Stimulated activated CD4-positive, alpha-beta T cell treated with anti-CD3 and anti-CD28 coated beads, Interleukin-2, amount 100 ng/mL, for 24 hours (primary cell): ENCODE data around the gene ATP8B3.

Source experiments
- DNase-seq, 2 donors: peaks; one replicate each; pipeline ENCODE4 v3.0.0-alpha.2; 2020

The ATP8B3 gene

DNA sequence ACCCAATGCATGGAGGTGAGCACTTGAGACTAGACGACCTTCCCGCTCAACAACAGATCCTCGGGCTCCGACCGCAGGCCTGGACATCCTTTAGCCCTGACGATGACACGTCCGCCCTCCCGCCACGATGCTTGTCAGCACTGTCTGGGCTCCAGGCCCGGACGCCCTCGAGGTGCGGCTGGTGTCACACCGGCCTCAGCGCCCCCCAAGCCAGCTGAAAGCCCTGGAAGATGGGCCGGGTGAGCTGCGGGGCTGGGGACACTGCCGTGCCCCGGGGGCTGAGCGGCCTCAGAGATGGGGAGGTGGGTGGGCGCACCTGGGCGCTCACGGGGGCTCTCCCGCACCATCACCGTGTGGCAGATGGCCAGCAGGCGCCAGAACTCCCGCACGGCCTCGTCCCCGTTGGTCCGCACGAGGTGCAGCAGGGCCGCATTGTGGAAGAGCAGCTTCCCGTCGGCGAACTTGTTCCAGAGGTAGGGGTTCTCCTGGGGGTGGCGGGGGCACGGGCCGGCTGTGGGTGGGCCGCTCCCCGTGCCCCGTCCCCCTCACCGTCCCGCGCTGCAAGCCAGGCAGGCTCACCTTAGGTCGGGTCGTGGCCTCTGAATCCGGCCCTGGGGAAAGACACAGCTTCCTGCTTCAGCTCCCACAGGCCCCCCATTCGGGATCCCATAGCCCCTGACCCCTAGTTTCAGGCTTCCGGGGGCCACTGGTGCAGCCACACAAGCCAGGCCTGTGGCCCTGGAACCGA is 15.5 kb downstream of the ATP8B3 start:
- no peak for DNase-seq

DNA sequence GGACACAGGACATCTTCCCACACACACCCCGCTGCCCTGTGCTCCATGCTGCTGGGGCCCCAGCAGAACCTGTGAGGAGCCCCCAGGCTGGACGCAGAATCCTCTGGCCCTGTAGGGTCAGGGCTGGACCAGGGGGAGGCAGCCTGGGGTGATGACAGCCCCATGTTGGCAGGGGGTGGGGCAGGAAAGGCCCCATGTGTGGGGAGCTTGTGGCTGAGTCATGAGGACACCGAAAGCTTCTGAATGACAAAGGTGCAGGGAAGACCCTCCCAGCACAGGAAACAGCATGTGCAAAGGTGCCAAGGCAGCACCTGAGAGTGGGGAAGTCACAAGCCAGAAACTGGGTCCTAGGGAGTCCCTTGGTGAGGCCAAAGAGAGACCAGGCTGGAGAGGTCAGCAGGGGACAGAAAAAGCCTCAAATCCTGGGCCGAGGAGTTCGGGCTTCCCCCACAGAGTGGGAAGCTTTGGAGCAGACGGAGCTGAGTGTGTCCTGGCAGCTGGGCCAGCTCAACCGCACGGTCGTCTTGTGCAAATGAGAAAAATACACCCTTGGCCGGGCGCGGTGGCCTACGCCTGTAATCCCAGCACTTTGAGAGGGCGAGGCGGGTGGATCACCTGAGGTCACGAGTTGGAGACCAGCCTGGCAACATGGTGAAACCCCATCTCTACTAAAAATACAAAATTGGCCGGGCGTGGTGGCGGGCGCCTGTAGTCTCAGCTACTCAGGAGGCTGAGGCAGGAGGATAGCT is 17.5 kb downstream of the ATP8B3 start:
- no peak for DNase-seq

DNA sequence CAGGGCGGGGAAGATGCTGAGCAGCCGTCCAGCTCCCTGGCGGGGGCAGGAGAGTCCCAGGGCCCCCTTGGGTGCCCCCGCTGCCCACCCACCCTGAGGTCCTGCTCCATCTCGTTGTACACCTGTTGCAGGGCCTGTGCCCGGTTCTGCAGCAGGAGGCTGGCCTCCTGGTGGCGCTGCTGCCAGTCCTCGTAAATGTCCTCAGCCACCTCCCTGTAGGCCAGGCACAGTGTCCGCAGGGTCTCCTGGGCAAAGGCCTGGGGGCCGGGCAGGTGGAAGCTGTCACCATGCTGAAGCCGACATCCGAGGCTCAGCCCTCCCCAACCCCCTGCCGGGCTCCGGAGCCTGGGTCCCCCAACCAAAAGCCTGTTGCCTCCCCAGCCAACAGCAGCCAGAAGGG is 20.2 kb downstream of the ATP8B3 start:
- no peak for DNase-seq

DNA sequence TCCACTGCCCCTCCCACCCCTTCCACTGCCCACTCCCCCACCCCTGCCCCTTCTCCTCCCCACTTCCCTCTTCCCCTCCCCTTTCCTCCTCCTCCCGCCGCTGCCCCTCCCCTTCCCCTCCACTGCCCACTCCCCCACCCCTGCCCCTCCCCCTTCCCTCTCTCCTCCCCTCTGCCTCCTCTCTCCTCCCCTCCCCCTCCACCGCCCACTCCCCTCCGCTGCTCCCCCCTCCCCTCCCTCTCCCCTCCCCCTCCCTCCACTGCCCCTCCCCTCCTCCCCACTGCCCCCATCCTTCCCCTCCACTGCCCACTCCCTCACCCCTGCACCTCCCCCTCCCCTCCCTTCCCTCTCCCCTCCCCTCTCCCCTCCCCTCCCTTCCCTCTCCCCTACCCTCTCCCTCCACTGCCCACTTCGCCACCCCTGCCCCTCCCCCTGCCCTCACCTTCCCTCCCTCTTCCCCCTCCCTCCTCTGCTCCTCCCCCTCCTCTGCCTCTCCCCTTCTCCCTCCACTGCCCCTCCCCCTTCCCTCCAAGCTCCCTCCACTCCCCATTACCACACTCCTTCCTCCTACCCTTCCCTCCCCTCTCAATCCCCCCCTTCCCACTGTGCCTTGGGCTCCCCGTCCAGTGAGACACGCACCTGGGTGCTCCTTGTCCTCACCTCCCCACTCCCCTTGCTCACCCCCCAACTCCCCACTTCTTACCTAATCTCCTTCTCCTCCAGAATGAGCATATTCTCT is 21.9 kb downstream of the ATP8B3 start:
- DNase-seq, result no peak

DNA sequence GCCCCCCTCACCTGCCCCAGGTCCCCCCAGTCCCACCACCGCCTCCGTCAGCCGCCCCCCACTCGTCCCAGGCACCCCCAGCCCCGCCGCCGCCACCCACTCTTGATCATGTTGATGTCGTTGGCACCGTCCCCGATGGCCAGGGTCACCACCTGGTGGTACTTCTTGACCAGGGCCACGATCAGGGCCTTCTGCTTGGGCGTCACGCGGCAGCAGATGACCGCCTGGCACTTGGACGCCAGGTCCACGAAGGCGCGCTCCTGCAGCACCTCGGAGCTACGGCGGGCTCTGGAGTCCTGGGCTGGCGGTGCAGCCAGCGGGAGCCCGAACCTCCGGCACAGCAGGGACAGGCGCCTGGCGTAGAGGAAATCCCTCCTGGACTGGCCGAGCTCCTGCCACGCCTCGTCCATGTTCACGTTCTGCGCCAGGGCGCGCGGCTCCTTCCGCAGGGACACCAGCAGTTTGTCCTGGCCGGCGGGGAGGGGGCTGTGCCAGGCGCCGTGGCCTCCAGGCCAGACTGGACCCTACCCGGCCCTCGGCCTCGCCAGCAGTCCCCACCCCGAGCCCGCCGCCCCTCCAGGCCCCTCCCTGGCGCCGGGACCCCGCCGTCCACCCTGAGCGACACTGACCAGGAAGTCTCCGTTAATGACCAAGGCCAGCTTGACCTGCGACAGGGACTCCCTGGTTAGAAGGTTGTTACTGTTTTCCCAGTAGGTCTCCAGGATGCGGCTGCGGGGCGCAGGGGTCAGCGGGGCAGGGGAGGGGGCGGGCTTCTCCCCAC is 22.6 kb downstream of the ATP8B3 start:
- DNase-seq, result no peak

DNA sequence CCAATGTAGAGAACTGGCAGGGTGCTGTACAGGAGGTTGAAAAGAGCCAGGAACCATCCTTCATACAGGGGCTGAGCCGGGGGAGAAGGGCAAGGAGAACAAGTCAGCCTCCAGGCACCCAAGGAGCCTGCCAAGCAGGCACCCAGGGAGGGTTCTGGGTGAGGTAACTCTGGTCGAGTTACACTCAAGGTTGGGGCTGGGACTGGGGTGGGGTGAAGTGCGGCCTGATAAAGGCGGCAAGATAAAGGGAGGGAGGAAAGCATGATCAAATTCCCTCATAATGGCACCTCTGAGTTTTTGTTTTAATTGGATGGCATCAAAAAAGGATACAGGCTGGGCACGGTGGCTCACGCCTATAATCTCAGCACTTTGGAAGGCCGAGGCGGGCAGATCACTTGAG is 25.0 kb downstream of the ATP8B3 start:
- no peak for DNase-seq

DNA sequence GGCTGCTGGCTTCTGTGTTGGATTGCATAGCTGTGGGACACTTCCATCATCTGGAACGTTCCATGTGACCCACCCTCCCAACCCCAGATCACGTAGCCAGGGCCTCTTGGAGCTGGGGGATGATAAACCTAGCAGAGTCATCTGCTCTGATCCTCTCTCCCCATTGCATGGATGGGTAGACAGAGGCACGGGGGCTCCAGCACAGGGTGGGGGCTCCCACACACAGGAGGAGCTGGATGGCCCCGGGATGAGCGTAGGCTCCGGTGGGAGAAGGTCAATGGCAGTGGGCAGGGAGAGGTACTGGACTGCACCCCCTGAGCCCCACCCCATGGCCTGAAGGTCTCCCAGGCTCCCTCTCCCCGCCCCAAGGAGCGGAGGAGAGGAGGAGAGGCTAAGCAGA is 25.4 kb downstream of the ATP8B3 start:
- no peak for DNase-seq

DNA sequence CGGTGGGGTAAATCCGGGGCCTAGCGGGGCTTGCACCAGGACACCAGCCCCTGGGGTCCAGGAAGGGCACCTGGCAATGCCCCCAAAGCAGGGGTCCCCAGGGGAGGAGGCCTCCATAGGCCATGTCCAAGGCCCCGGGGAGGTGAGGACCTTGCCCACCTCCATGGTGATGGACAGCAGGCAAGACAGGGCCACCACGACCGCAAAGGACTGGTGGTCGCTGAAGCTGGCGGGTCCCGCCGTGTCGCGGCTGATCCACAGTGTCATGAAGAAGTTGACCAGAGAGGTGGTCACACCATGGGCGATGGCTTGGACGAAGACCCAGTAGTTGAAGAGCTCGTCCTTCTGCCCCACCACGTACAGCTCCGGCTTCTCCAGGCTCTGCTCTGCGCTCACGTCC is 26.8 kb downstream of the ATP8B3 start:
- no peak for DNase-seq

DNA sequence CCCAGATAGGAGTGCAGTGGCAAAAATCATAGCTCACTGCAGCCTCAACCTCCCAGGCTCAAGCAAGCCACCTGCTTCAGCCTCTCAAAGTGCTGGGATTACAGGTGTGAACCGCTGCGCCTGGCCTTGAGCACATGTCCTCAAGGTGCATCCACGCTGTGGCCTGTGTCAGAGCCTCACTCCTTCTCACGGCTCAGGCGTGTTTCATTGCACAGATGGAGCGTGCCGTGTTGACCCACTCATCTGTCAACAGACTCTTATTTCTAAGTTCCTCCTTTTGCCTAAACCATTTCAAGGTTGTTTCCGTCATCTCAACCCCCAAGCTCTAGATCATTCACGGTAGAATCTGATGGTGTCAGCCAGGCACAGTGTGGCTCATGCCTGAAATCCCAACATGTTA is 28.2 kb downstream of the ATP8B3 start:
- DNase-seq, result no peak

DNA sequence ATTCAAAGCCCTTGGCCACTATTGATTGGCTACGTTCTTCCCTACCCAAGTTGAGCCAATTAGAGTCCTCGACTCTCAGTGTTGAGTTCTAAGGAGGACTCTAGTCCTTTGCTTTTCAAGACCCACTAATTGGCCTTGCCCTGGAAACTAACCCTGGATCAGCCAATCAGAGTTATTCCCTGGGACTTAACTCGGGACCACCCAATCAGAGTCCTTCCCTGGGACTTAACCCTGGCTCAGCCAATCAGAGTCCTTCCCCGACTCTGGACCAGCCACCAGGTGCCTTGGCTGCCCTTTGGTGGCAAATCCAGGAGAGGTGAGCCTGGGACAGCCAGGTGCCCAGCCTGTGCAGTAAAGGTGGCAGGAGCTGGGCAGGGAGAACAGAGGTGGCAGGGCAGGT is 28.7 kb downstream of the ATP8B3 start:
- DNase-seq, result no peak

DNA sequence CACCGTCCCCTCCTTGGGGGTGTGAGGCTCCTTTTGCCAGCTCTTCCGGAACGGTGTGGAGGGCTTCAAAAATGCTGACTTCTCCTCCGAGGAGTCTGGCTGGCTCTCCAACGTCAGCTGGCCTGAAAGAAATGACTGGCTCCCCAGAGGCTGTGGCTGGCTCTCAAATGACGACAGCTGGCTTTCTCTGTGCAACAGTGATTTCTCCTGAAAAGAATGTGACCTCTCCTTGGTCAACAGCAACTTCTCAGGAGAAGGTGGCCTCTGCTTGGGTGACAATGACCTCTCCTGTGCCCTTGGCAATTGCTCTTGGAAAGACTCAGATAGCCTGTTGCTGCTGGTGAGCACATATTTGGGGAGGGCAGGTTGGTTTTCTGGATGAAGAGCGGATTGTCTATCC is 29.6 kb downstream of the ATP8B3 start:
- DNase-seq, result no peak

DNA sequence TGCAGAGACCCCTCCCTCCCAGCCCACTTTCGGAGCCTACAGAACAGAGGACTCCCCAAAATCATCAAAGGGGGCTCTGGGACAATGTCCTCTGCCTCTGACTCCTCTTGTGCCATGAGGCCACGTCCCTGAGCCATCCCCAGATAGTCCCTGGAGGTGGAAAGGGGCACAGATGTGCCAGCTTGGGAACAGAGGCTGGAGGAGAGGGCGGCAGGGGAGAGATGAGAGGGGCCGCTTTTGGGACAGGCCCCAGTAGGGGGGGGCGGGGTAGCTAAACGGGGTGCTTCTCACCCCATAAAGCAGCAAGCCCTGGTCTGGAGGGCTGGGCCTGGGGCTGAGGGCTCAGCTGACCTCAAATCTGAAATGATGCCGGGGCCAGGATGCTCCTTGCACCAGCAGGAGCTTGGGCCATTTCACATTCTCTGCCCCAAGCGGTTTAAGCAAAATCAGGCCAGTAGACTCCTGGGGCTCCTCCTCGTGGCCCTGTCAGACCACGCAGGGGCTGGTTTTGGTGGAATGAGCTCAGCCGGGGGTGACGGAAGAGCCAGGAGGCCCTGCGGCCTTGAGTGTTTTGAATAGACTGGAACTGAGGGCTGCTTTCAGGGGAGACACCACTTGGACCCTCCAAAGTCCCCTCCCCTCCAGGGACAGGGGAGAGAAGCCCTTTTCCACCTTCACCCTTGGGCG is 31.7 kb downstream of the ATP8B3 start:
- DNase-seq, result no peak

DNA sequence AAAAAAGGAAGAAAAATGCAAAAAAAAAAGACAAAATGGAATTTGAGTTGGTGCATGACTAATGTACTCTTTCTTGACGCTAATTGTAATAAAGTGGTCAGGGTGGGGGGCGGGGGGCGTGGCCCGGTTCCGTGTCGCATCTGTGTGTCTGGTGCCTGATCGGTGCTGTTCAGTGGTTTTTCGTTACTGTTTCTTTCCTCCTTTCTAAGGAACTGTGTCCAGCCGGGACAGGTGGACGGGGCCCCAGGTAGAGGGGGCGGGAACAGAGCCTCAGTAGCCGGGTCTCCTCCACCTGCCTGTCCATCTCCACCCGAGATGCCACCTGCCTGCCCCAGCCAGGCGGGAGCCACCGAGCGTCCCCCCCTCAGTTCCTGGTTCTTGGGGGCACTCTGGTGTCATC is 32.5 kb downstream of the ATP8B3 start:
- DNase-seq, result no peak

DNA sequence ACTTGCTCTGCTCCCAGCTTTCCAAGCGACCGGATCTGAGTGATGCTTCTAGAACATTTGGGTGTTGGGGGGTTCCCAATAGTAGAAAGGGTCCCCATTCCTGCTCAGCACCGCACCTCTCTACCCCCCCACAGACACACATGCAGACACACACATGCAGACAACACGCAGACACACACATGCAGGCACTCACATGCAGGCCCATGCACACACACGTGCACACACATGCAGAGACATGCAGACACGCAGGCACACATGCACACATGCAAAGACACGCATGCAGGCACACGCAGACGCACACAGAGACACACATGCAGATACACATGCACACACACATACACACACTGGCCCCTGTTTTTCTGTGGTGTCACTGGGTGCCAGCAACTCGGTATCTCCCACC is 34.9 kb downstream of the ATP8B3 start:
- no peak for DNase-seq

DNA sequence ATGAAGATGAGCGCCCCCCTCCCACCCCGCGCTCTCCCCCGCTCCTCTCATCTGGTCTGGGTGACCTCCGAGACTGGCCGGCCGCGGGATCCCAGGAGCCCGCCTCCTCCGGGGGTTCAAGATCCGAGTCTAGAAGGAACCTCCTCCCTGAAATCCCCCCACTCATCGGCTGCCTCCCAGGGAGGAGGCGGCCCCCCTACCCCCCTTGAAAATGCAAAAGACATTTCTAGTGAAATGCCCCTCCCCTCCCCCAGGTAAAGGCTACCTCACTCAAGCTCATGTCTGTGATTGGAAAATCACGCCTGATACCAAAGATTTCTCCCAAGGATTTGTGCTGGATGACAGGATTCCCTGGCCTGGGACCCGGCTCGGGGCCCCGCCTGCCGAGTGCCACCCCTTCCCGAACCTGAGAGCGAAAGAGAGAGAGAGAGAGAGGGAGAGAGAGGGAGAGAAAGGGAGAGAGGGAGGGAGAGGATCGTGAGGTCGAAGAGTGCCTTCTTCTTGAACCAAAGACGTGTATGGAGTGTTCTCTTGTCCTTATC is 35.4 kb downstream of the ATP8B3 start:
- no peak for DNase-seq

DNA sequence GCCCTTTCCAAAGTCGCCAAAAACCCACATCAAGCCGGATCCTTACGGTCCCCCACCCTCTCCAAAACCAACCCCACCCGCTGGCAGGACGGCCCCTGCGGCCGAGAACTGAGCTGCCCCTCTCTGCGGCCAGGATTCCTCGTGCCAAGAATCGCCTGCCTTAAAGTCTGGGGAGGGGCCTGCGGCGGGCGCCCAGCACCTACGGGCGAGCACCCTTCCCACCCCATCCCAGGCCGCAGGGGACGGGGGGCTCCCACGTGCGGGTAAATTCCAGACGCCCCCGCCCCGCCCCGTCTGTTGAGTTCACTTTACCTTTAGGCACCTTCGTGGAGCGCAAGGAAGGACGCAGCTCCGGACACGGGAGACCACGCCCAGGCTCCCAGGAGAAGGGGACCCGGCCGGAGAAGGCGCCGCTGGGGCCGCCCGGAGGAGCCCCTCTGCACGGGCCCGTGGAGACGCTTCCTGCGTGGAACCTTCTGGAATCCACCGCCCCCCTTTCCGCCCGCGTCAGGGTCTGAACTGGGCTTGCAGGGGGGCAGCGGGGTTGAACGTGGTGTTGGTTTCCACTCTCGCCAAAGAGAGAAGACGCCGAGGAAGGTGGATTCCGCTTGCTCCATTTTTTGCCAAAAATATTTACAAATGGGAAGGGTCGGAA is 36.0 kb downstream of the ATP8B3 start:
- no peak for DNase-seq

DNA sequence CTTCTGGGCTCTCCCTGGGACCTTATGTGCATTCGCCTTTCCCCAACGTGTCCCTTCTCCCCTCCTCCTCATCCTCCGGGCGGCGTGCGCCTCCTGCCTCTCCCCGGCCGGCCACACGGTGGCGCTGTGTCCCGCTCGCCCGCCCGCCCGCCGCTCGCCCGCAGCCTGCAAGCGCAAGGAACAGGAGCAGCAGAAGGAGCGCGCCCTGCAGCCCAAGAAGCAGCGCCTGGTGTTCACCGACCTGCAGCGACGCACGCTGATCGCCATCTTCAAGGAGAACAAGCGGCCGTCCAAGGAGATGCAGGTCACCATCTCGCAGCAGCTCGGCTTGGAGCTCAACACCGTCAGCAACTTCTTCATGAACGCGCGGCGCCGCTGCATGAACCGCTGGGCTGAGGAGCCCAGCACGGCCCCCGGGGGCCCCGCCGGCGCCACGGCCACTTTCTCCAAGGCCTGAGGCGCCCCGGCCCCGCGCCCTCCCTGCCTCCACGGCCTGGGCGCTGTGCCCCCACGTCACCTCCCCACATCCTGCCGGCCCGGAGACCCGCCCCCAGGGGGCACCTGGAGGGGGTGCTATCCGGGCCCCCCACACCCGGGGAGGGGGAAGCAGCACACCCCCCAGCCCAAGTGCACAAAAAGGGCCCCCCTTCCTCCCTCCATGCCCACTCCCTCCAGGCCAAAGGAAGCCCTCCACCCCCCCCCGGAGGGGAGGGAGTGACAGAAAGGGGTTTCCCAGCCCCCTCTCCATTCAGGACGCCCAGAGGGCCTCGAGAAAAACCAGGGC is 36.9 kb downstream of the ATP8B3 start:
- no peak for DNase-seq

DNA sequence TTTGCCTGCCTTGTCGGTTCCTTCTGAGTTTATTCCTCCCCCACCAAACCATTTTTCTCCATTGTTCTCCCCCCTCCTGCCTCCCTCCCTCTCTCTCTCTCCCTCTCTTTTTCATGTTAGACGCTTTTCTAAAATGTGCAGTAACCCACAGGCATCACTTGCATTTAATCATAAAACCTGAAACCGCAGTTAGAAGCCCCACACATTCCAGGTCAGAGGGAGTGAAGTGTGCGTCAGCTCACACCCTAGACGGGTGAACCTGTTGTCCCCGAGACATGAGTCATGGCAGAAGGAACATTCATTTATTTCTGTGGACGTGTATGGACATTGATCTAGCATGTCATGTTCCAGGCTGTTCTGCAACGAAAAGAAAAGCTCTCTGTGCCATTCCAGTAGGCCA is 38.9 kb downstream of the ATP8B3 start:
- no peak for DNase-seq

DNA sequence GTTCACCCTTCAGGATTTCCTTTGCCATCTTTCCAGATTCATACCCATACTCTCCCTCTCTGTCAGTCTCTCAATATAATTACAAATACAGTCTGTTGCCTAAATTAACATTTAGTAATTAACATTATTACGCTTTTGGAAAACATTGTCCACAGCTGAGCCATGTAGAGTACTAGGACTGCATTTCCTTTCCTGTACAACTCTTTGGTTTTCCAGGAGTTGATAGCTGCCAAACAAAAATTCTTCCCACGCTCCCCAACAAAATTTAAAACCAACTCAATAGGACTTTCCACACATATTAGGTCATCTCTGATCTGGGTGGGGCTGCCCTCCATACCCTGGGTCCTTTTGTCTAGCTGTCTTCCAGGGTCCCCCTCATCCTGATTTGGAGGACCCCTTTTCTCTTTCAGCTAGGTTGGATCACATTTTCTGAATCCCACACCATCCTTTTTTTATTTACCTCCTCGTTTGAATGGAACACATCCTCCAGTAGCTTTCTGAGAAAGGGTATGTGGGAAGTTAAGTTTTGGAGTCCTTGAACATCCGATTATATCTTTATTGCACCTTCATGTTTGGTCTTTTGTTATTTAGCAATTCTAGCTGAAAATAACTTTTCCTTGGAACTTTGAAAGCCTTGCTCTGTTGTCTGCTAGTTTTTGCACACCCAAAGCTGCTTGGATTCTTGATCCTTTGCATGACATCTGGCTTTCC is 41.1 kb downstream of the ATP8B3 start:
- no peak for DNase-seq

DNA sequence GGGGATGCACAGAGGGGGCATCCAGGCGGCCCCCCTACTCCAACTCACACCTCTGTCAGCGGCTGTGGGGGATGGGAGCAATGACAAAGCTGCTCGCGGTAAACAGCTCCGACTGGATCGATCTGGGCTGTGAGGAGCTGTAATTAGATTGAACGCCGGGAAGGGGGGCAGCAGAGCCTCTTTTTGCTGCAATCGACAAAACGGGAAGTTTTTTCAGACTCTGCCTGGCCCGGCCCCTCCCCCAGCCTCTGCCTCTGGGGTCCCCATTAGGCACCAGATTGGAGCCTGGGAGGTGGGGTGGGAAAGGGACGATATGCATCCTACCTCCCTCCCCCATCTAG is 42.5 kb downstream of the ATP8B3 start:
- DNase-seq, result no peak
